ENCODE data around the gene HOXD12.

The HOXD12 gene

GRCh38 chr2:176102309-176102866 lies 2.8 kb downstream of the HOXD12 start:
- H3K4me1 ChIP-seq (ENCODE audit: control insufficient read depth, insufficient read depth, low read length), result peaks cover 57% of the 10 kb centered on the region
- no peak overlapping the region for H3K9ac ChIP-seq (ENCODE audit: low read length)
- no peak overlapping the region for H3K4me3 ChIP-seq (ENCODE audit: low read depth, low read length)
- no peaks in the 10 kb centered on the region for H3K36me3 ChIP-seq (ENCODE audit: control insufficient read depth, insufficient read depth, low read length)
- H3K27me3 ChIP-seq (ENCODE audit: control insufficient read depth, insufficient read depth, low read length), result peaks cover 100% of the 10 kb centered on the region
- H3K27ac ChIP-seq (ENCODE audit: low read depth, low read length), result no peak overlapping the region
- H3K9me3 ChIP-seq (ENCODE audit: control insufficient read depth, insufficient read depth, low read depth, low read length), result no peaks in the 10 kb centered on the region

DNA sequence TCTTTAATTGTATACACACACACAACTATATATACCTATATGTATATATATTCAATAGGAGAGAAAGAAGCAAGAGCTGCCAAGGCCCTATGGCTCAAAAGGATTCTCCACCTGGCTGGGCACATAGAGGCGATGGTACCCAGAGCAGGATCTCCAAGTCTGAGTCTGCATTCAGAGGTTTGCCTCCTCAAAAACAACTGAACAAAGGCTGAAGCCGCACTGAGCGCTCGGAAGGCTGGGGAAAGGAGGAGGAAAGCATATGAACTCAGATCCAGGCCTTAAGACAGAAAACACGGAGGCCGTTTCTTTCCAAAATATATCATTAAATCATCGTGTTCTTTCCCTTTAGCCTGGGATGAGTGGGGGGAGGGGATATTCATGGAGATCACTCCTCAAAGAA lies 3.6 kb downstream of the HOXD12 start:
- H3K4me1 ChIP-seq (ENCODE audit: control insufficient read depth, insufficient read depth, low read length), result peaks cover 52% of the 10 kb centered on the region
- H3K9ac ChIP-seq (ENCODE audit: low read length), result no peak overlapping the region
- no peak overlapping the region for H3K4me3 ChIP-seq (ENCODE audit: low read depth, low read length)
- no peaks in the 10 kb centered on the region for H3K9me3 ChIP-seq (ENCODE audit: control insufficient read depth, insufficient read depth, low read depth, low read length)
- H3K27ac ChIP-seq (ENCODE audit: low read depth, low read length), result no peak overlapping the region
- no peaks in the 10 kb centered on the region for H3K36me3 ChIP-seq (ENCODE audit: control insufficient read depth, insufficient read depth, low read length)
- peaks cover 99% of the 10 kb centered on the region for H3K27me3 ChIP-seq (ENCODE audit: control insufficient read depth, insufficient read depth, low read length)

DNA sequence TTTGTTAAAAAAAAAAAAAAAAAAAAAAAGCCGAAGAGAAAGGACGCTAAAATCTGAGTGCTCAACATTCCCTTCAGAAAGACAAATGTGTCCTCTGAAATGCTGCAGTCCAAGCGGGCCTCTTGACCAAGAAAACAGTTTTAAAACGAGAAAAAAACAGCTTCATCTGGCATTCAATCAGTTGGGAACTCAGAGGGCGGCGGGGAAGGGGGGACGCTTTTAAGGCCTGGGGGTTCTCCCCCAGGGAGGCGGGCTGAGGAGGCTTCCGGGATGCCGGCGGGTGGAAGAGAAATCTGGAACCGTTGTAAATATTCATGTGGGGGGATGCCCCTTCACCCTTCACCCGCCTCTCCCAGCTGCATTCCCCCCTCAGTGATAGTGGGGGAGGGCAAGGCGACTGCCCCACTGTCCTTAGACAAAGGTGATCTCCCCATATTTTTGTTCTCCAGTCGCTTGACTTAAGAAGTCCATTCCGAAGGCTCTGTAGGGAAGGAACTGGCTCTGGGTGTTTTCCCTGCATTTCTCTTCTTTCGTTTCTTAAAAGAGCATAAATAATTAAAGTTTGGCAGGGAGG lies 4.2 kb downstream of the HOXD12 start:
- peaks cover 99% of the 10 kb centered on the region for H3K27me3 ChIP-seq (ENCODE audit: control insufficient read depth, insufficient read depth, low read length)
- no peaks in the 10 kb centered on the region for H3K9me3 ChIP-seq (ENCODE audit: control insufficient read depth, insufficient read depth, low read depth, low read length)
- H3K27ac ChIP-seq (ENCODE audit: low read depth, low read length), result no peak overlapping the region
- peaks cover 51% of the 10 kb centered on the region for H3K4me1 ChIP-seq (ENCODE audit: control insufficient read depth, insufficient read depth, low read length)
- no peaks in the 10 kb centered on the region for H3K36me3 ChIP-seq (ENCODE audit: control insufficient read depth, insufficient read depth, low read length)
- peak overlapping the region; percentile 52 for H3K4me3 ChIP-seq (ENCODE audit: low read depth, low read length)
- no peak overlapping the region for H3K9ac ChIP-seq (ENCODE audit: low read length)

- peak overlapping the region; percentile 52 for H3K4me3 ChIP-seq (ENCODE audit: low read depth, low read length)
- H3K36me3 ChIP-seq (ENCODE audit: control insufficient read depth, insufficient read depth, low read length), result no peaks in the 10 kb centered on the region
- peaks cover 45% of the 10 kb centered on the region for H3K4me1 ChIP-seq (ENCODE audit: control insufficient read depth, insufficient read depth, low read length)
- H3K27ac ChIP-seq (ENCODE audit: low read depth, low read length), result no peak overlapping the region
- no peaks in the 10 kb centered on the region for H3K9me3 ChIP-seq (ENCODE audit: control insufficient read depth, insufficient read depth, low read depth, low read length)
- peaks cover 99% of the 10 kb centered on the region for H3K27me3 ChIP-seq (ENCODE audit: control insufficient read depth, insufficient read depth, low read length)
- H3K9ac ChIP-seq (ENCODE audit: low read length), result peak overlapping the region; percentile 62
These were observed 4.9 kb downstream of the HOXD12 start for GRCh38 chr2:176104316-176105077.

DNA sequence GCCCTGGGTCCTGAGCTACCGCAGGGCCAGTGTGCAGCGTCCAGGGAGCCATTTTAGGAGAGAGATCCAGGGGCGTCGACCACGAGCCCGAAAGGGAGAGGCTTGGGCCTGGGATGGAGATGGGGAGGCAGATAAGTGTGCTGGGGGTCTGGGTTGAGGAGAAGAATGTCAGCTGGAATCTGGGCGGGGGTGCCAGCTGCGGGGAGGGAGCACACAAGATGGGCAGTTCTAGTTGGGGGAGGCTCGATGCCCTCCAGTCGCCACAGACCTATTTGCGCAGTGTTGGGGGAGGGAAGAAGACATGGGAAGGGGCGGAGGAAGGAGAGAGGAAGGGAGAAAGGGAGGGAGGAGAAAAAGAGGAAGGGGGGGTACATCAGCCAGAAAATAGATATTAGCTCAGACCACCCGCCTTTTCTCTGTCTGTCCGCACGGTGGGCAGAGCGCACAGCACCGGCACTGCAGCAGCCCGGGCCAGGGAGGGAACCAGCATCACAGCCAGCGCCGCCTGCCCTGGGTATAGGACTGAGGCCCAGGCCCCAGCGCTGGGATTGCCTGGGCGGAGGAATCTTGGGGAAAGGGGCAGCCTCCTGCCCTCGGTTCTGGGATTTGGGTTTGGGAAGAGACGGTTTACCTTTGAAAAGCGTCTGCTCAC lies 5.6 kb downstream of the HOXD12 start:
- Histone ChIP-seq H3K9ac (ENCODE audit: low read length) (peak overlapping the region; percentile 62), H3K27ac (ENCODE audit: low read depth, low read length) (no peak overlapping the region), H3K4me3 (ENCODE audit: low read depth, low read length) (peak overlapping the region; percentile 52), H3K9me3 (ENCODE audit: control insufficient read depth, insufficient read depth, low read depth, low read length) (no peaks in the 10 kb centered on the region), H3K36me3 (ENCODE audit: control insufficient read depth, insufficient read depth, low read length) (no peaks in the 10 kb centered on the region), H3K27me3 (ENCODE audit: control insufficient read depth, insufficient read depth, low read length) (peaks cover 99% of the 10 kb centered on the region), H3K4me1 (ENCODE audit: control insufficient read depth, insufficient read depth, low read length) (peaks cover 40% of the 10 kb centered on the region)

DNA sequence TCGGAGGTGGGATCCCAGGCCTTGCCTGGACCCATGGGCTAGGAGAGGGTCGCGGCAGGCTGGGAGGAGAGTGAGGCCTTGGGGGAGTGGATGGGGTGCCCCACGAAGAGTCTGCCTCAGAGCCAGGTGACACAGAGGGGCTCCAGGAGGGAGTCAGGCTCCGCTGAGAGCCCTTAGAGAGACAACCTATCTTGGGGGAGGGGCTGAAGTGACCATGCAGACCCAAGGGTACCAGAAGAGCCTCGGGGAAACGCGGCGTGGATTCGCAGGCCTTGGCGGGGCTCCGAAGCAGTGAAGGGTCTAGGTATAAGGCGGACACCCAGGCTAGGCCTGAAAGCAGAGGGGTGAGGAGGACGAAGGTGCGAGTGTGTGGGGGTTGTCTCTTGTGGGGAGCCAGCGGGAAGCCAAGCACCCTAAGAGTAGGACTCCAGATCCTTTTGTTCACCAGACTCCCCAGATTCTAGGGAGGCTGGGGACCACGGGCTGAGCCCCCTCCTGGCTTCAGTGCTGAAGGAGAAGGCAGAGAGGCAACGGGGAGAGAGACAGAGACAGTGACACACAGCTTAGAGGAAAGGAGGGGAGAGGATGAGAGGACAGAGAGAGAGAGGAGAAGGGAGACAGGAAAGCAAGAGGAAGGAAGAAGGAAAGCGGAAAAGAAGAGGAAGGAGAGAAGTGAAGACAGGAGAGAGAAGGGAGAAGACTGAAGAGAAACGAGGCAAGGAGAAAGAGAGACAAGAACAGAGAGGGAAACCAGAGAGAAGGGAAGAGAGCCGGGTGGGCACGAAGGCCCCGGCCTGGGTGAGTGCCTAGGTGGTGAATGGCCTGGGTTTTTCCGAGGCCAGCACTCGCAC lies 6.4 kb downstream of the HOXD12 start:
- peak overlapping the region; percentile 52 for H3K4me3 ChIP-seq (ENCODE audit: low read depth, low read length)
- H3K9me3 ChIP-seq (ENCODE audit: control insufficient read depth, insufficient read depth, low read depth, low read length), result no peaks in the 10 kb centered on the region
- peaks cover 33% of the 10 kb centered on the region for H3K4me1 ChIP-seq (ENCODE audit: control insufficient read depth, insufficient read depth, low read length)
- H3K9ac ChIP-seq (ENCODE audit: low read length), result peak overlapping the region; percentile 62
- H3K36me3 ChIP-seq (ENCODE audit: control insufficient read depth, insufficient read depth, low read length), result no peaks in the 10 kb centered on the region
- H3K27ac ChIP-seq (ENCODE audit: low read depth, low read length), result no peak overlapping the region
- H3K27me3 ChIP-seq (ENCODE audit: control insufficient read depth, insufficient read depth, low read length), result peaks cover 99% of the 10 kb centered on the region

DNA sequence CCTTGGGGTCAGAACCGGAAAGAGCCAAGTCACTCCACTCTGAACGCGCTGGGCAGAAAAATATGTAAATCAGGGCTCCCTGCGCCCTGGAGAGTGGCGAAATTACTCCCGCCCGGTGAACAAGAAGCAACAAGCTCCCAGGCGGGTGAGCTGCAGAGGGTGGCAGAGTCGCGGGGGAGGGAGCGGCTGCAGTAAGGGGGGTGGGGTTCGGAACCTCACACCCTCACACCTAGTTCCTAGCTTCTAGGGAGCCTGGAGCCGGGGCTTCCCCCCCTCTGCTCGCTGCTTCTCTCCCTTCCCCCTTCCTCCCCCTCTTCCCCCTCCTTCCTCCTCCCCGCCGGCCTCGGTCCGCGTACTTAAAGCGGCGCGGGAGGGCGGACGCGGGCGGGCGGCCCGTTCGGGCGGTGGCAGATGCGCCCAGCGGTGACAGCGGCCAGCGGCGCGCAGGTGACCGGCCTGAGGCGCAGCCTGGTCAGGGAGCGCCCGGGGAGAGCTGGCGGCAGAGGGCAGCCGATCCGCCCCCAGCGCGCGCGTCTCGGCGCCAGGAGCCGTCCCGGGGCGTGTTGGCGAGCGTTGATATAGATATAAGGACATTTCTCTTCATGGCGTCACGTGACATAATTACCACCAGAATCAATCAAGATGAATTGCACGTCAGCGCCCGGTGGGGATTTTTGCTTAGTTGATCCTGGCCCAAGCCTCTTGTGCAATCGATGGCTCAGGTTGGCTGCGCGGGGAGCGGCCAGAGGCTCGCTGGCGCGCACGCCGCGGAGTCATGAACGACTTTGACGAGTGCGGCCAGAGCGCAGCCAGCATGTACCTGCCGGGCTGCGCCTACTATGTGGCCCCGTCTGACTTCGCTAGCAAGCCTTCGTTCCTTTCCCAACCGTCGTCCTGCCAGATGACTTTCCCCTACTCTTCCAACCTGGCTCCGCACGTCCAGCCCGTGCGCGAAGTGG lies 7.3 kb downstream of the HOXD12 start, which contains the start of gene HOXD11:
Gene HOXD11, plus strand, starts transcription at position 700 of the 959 bp plus-strand sequence. Its CDS starts 76 bp downstream, at position 776.
- Histone ChIP-seq H3K27ac (ENCODE audit: low read depth, low read length) (no peak within 1 kb of the TSS), H3K4me3 (ENCODE audit: low read depth, low read length) (peak within 1 kb of the TSS; percentile 52), H3K27me3 (ENCODE audit: control insufficient read depth, insufficient read depth, low read length) (peaks cover 99% of the 10 kb centered on the region), H3K36me3 (ENCODE audit: control insufficient read depth, insufficient read depth, low read length) (no peaks in the 10 kb centered on the region), H3K4me1 (ENCODE audit: control insufficient read depth, insufficient read depth, low read length) (peaks cover 33% of the 10 kb centered on the region), H3K9ac (ENCODE audit: low read length) (peak within 1 kb of the TSS; percentile 62), H3K9me3 (ENCODE audit: control insufficient read depth, insufficient read depth, low read depth, low read length) (no peaks in the 10 kb centered on the region)

DNA sequence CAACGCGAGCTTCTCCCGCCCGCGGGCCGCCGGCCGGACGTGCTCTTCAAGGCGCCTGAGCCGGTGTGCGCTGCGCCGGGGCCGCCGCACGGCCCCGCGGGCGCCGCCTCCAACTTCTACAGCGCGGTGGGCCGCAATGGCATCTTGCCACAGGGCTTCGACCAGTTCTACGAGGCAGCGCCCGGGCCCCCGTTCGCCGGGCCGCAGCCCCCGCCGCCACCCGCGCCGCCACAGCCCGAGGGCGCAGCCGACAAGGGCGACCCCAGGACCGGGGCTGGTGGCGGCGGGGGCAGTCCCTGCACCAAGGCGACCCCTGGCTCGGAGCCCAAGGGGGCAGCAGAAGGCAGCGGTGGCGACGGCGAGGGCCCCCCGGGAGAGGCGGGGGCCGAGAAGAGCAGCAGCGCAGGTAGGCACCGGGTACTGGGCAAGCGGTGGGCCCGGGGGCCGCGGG lies 8.2 kb downstream of the HOXD12 start:
- Histone ChIP-seq H3K27me3 (ENCODE audit: control insufficient read depth, insufficient read depth, low read length) (peaks cover 99% of the 10 kb centered on the region), H3K4me1 (ENCODE audit: control insufficient read depth, insufficient read depth, low read length) (peaks cover 33% of the 10 kb centered on the region), H3K9me3 (ENCODE audit: control insufficient read depth, insufficient read depth, low read depth, low read length) (no peaks in the 10 kb centered on the region)

DNA sequence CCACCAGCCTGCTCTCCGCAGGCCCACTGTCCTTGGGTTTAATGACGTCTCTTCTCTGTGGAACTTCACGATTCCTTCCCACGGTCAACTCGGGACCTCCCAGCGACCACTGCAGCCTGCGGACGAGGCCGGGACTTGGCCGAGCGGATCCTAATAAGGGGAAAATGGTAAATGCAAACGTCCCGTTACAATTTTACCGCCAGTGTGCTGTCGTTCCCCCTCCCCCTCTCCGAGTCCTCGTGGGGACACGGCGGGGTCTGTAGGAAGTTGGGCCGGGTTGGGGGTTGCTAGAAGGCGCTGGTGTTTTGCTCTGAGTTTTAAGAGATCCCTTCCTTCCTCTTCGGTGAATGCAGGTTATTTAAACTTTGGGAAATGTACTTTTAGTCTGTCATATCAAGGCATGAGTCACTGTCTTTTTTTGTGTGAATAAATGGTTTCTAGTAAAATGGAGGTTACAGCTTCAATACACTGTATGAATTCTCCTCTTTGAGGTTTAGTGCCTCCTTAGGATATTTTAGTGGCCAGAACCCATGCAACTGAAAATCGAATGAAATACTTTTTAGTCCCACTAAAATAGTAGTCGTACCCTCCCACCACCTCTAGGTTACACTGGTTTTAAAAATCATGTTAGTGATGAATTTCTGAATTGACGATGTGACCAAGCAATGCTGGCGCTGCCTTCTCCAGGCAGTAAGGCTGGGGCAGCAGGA lies 9.8 kb downstream of the HOXD12 start:
- no peak overlapping the region for H3K27ac ChIP-seq (ENCODE audit: low read depth, low read length)
- H3K9ac ChIP-seq (ENCODE audit: low read length), result peak overlapping the region; percentile 74
- peaks cover 27% of the 10 kb centered on the region for H3K4me1 ChIP-seq (ENCODE audit: control insufficient read depth, insufficient read depth, low read length)
- H3K27me3 ChIP-seq (ENCODE audit: control insufficient read depth, insufficient read depth, low read length), result peaks cover 99% of the 10 kb centered on the region
- peak overlapping the region; percentile 25; the same call in 1 of the 2 replicates for H3K4me3 ChIP-seq (ENCODE audit: low read depth, low read length)
- no peaks in the 10 kb centered on the region for H3K9me3 ChIP-seq (ENCODE audit: control insufficient read depth, insufficient read depth, low read depth, low read length)
- H3K36me3 ChIP-seq (ENCODE audit: control insufficient read depth, insufficient read depth, low read length), result no peaks in the 10 kb centered on the region

More for the DNA sequence above, 8.2 kb downstream of the HOXD12 start:
- Histone ChIP-seq H3K36me3 (ENCODE audit: control insufficient read depth, insufficient read depth, low read length) (no peaks in the 10 kb centered on the region), H3K9ac (ENCODE audit: low read length) (no peak overlapping the region), H3K4me3 (ENCODE audit: low read depth, low read length) (no peak overlapping the region), H3K27ac (ENCODE audit: low read depth, low read length) (no peak overlapping the region)

Data from HUES6 (cell line).